ENCODE data around the gene SNCB.

Gene SNCB

GRCh38 chr5:176574297-176574591 lies 56.1 kb downstream of the SNCB start:
- DNase-seq (ENCODE audit: low spot score) = no peak

- peak; percentile 54 for DNase-seq (ENCODE audit: low spot score)
These were observed 56.6 kb downstream of the SNCB start for GRCh38 chr5:176573564-176574296.

All from SW480 (cell line).